ENCODE data around the gene MTIF2.

- TF ChIP-seq CTCF (IDR thresholded peaks at IDR 0.05) = no peak
- no peak for TF ChIP-seq POLR2A (IDR thresholded peaks at IDR 0.05)
- no peak for TF ChIP-seq EP300 (IDR thresholded peaks at IDR 0.05; ENCODE audit: low read depth)
- peak in 1 of 3 donors; percentile 18 for TF ChIP-seq POLR2AphosphoS5 (IDR thresholded peaks at IDR 0.05)
Observed at GRCh38 chr2:55277310-55277709, 8.3 kb upstream of the MTIF2 start.

All from transverse colon (tissue), 4 donors.